Measurements from ENCODE around the gene MACC1.

GRCh38 chr7:20199015-20199737, 18.0 kb downstream of the MACC1 start:
- TF ChIP-seq CTCF (IDR thresholded peaks at IDR 0.05) (no peak), POLR2A (IDR thresholded peaks at IDR 0.05) (no peak)

Data from body of pancreas (tissue), 4 donors.